ENCODE measurements around the gene CDK5RAP1. TPM values are rescaled to one million over a fixed set of nuclear protein-coding genes. Genes with fewer than 3 reads are reported as not detected.

CDK5RAP1 gene
- total RNA-seq, 4 donors from 2014 or later, result 15.1 to 26.2 (median 17.8) TPM

GRCh38 chr20:33407796-33408195 lies 6.5 kb upstream of the CDK5RAP1 start:
- no peak for ATAC-seq (ENCODE audit: low FRiP score)
- TF ChIP-seq CTCF (IDR thresholded peaks at IDR 0.05), result no peak
- no peak for DNase-seq (ENCODE audit: low spot score)

- no peak for TF ChIP-seq CTCF (IDR thresholded peaks at IDR 0.05)
- ATAC-seq (ENCODE audit: low FRiP score) (no peak), DNase-seq (ENCODE audit: low spot score) (no peak)
Measured at GRCh38 chr20:33407251-33407650, 5.9 kb upstream of the CDK5RAP1 start.

- ATAC-seq (ENCODE audit: low FRiP score) (no peak), DNase-seq (ENCODE audit: low spot score) (no peak)
- TF ChIP-seq CTCF (IDR thresholded peaks at IDR 0.05), result no peak
Measured at GRCh38 chr20:33404281-33404680, 3.0 kb upstream of the CDK5RAP1 start.

- peak; percentile 40 for ATAC-seq (ENCODE audit: low FRiP score)
- TF ChIP-seq CTCF (IDR thresholded peaks at IDR 0.05), result no peak
- DNase-seq (ENCODE audit: low spot score), result no peak
Measured at GRCh38 chr20:33401921-33402369, 626 bp upstream of the CDK5RAP1 start.

GRCh38 chr20:33400812-33401183 lies 521 bp downstream of the CDK5RAP1 start:
- TF ChIP-seq CTCF (IDR thresholded peaks at IDR 0.05), result no peak
- DNase-seq (ENCODE audit: low spot score), result no peak
- ATAC-seq (ENCODE audit: low FRiP score), result peak; percentile 38

- ATAC-seq (ENCODE audit: low FRiP score), result no peak
- no peak for DNase-seq (ENCODE audit: low spot score)
- no peak for TF ChIP-seq CTCF (IDR thresholded peaks at IDR 0.05)
Measured at GRCh38 chr20:33399924-33400323, 1.4 kb downstream of the CDK5RAP1 start.

- no peak for TF ChIP-seq CTCF (IDR thresholded peaks at IDR 0.05)
- no peak for DNase-seq (ENCODE audit: low spot score)
- ATAC-seq (ENCODE audit: low FRiP score), result no peak
Measured at GRCh38 chr20:33394718-33395117, 6.6 kb downstream of the CDK5RAP1 start.

Data from omental fat pad (tissue), 4 donors.